ENCODE data around the gene ZNF791. TPM values are rescaled to one million over a fixed set of nuclear protein-coding genes. Genes with fewer than 3 reads are reported as not detected.

Gene ZNF791
- total and polyA plus RNA-seq, 2 of the 13 experiments (the other 11 are each of a cell fraction or from before 2014, with no cell fraction given): 12.8 to 17.4 TPM

DNA sequence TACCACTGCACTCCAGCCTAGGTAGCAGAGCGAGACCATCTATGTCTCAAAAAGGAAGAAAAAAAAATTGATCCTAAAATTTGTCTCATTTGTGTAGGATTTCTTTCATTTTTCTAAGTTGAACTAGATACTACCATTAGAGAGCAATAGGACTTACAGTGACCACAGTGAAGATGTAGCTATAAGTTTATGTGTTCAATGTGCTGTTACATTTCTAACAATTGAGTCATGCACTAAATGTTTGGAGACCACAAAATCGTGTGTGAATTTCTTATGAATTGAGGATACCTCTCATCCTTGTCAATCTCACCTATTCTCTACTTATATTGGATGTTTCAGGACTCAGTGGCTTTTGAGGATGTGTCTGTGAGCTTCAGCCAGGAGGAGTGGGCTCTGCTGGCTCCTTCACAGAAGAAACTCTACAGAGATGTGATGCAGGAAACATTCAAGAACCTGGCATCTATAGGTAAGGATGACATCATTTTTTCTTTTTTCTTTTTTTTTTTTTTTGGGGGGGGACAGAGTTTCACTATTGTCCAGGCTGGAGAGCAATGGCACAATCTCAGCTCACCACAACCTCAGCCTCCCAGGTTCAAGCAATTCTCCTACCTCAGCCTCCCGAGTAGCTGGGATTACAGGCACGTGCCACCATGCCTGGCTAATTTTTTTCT, 12.8 kb downstream of the ZNF791 start:
- H3K27ac ChIP-seq (ENCODE audit: extremely low read length, insufficient read depth, low read length): no peak overlapping the region
- peaks cover 5 to 28% of the 10 kb centered on the region in 2 experiments; a peak in 4 of 5 replicates for H3K36me3 ChIP-seq (replicated peaks in 1 of 2; ENCODE audit: control insufficient read depth in 1 of 2, insufficient read depth in 2 of 2, low read length in 2 of 2)
- H2AFZ ChIP-seq (ENCODE audit: low read length): no peak overlapping the region
- no peak overlapping the region for H3K4me2 ChIP-seq (ENCODE audit: low read depth, low read length)
- no peak overlapping the region for H3K4me3 ChIP-seq (replicated peaks in 1 of 3; ENCODE audit: insufficient read depth in 1 of 3, low read depth in 2 of 3, low read length in 3 of 3)
- CTCF ChIA-PET (ENCODE audit: low intra/inter-chr PET ratio, low total read pairs): no interaction called here
- H4K20me1 ChIP-seq (ENCODE audit: insufficient read depth, low read length): peaks cover 12% of the 10 kb centered on the region; the same call in 1 of the 2 replicates
- H3K79me2 ChIP-seq (ENCODE audit: insufficient read depth, low read length): peaks cover 27% of the 10 kb centered on the region
- FAIRE-seq (no peak), DNase-seq (ENCODE audit: low spot score) (no peak), ATAC-seq (no peak)
- whole genome bisulfite sequencing (ENCODE audit: low lambda C conversion rate): 96% methylated on average over 4 of the region's 4 CpGs
- H3K9ac ChIP-seq (ENCODE audit: insufficient read depth, low read depth, low read length): no peak overlapping the region
- POLR2A ChIA-PET: interaction anchor here (1.4 kb wide), 1 partner anchor 13 kb away, joined by 6 read pairs; the partner anchor contains the start of genes ZNF490 and ZNF791
- in situ Hi-C loops (cut with HindIII; ENCODE audit: extremely low pct_ligation_motif_present, low pct_unique_long_range_greater_than_20kb) (no loop called here), intact Hi-C loops (cut with micrococcal nuclease; ENCODE audit: unreplicated experiment) (no loop called here)
- H3K4me1 ChIP-seq (ENCODE audit: insufficient read depth, low read length): peaks cover 27% of the 10 kb centered on the region
- no peaks in the 10 kb centered on the region for H3K9me3 ChIP-seq (ENCODE audit: low read length)
- no TSS peak for BruUV-seq (replicated peaks)
- H3K27me3 ChIP-seq (ENCODE audit: control insufficient read depth in 1 of 2, insufficient read depth in 2 of 2, low read length in 2 of 2): no peaks in the 10 kb centered on the region
- TF ChIP-seq ATF7 (IDR thresholded peaks at IDR 0.05): peak; percentile 91
- TF ChIP-seq ATF7 (CRISPR knock-in tag; IDR thresholded peaks at IDR 0.05): no peak
- TF ChIP-seq ZNF124 (CRISPR knock-in tag; IDR thresholded peaks at IDR 0.05): no peak

DNA sequence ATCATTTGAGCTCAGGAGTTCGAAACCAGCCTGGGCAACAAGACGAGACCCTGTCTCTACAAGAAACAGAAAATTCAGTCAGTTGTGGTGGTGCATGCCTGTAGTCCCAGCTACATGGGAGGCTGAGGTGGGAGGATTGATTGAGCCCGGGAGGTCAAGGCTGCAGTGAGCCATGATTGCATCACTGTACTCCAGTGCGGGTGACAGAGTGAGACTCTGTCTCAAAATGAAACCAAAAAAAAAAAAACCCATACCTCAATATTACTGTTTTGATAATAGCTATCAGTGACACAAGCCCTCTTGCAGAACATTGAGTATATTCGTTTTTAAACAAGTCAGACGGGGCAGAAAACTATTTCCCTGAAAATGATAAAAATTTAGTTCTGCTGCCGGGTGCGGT, 16.2 kb downstream of the ZNF791 start:
- CTCF ChIA-PET (ENCODE audit: low intra/inter-chr PET ratio, low total read pairs): no interaction called here
- H3K36me3 ChIP-seq (replicated peaks in 1 of 2; ENCODE audit: control insufficient read depth in 1 of 2, insufficient read depth in 2 of 2, low read length in 2 of 2): peaks cover 7 to 37% of the 10 kb centered on the region in 2 experiments; a peak in 4 of 5 replicates
- WGBS (ENCODE audit: low lambda C conversion rate): 96% methylated on average over 8 of the region's 8 CpGs

More for the DNA sequence above, 16.2 kb downstream of the ZNF791 start:
- Histone ChIP-seq H3K9ac (ENCODE audit: insufficient read depth, low read depth, low read length) (no peak overlapping the region), H3K9me3 (ENCODE audit: low read length) (no peaks in the 10 kb centered on the region), H3K4me3 (replicated peaks in 1 of 3; ENCODE audit: insufficient read depth in 1 of 3, low read depth in 2 of 3, low read length in 3 of 3) (no peak overlapping the region), H3K4me1 (ENCODE audit: insufficient read depth, low read length) (peaks cover 9% of the 10 kb centered on the region), H2AFZ (ENCODE audit: low read length) (no peak overlapping the region), H3K79me2 (ENCODE audit: insufficient read depth, low read length) (peaks cover 5% of the 10 kb centered on the region), H3K27ac (ENCODE audit: extremely low read length, insufficient read depth, low read length) (no peak overlapping the region), H3K27me3 (ENCODE audit: control insufficient read depth in 1 of 2, insufficient read depth in 2 of 2, low read length in 2 of 2) (no peaks in the 10 kb centered on the region), H3K4me2 (ENCODE audit: low read depth, low read length) (no peak overlapping the region), H4K20me1 (ENCODE audit: insufficient read depth, low read length) (no peaks in the 10 kb centered on the region)
- ATAC-seq (no peak), DNase-seq (ENCODE audit: low spot score) (no peak), FAIRE-seq (no peak)
- no TSS peak for BruUV-seq (replicated peaks)
- POLR2A ChIA-PET: interaction anchor here (0.9 kb wide), 1 partner anchor 16 kb away, joined by 3 read pairs; the partner anchor contains the start of genes ZNF490 and ZNF791
- in situ Hi-C loops (cut with HindIII; ENCODE audit: extremely low pct_ligation_motif_present, low pct_unique_long_range_greater_than_20kb) (no loop called here), intact Hi-C loops (cut with micrococcal nuclease; ENCODE audit: unreplicated experiment) (no loop called here)
- TF ChIP-seq, protein P1, sequence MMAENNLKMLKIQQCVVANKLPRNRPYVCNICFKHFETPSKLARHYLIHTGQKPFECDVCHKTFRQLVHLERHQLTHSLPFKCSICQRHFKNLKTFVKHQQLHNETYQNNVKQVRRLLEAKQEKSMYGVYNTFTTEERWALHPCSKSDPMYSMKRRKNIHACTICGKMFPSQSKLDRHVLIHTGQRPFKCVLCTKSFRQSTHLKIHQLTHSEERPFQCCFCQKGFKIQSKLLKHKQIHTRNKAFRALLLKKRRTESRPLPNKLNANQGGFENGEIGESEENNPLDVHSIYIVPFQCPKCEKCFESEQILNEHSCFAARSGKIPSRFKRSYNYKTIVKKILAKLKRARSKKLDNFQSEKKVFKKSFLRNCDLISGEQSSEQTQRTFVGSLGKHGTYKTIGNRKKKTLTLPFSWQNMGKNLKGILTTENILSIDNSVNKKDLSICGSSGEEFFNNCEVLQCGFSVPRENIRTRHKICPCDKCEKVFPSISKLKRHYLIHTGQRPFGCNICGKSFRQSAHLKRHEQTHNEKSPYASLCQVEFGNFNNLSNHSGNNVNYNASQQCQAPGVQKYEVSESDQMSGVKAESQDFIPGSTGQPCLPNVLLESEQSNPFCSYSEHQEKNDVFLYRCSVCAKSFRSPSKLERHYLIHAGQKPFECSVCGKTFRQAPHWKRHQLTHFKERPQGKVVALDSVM (CRISPR knock-in tag; IDR thresholded peaks at IDR 0.05): peak; percentile 50; the same call in 1 of the 2 replicates
- no peak for TF ChIP-seq GATA4 (IDR thresholded peaks at IDR 0.05; ENCODE audit: borderline replicate concordance, low read depth)
